ENCODE measurements around the gene MATN3.

The MATN3 gene

DNA sequence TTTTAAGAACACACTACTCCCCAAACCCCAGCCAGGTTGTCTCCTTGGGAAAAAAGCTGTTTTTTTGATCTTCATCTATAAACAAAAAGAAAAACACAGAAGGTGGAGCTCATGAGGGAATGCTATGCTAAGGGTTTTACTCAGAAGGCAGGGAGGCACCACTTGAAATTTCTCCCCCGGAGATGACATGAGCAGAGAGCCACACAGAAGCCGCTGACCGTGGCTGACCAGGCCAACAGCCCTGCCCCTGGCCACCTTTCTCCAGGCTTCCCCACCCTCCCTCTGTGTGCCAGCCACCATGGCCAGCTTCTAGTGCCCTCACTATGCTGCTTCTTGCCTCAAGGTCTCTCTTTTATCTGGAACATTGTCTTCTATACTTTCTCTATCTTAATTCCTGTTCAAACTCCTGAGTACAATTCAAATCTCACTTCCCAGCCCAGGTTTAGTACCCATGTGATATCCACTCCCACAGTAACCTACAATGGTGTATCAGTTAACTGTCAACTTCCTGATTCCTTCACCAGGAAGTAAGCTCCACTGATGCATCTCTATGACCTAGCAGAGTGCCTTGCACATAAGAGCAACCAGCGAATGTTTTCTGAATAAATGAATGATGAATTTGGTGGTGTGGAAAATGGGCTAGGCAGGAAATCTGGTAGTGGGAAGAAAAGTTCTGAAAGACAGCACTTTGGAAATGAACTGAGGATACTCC is 23.6 kb upstream of the MATN3 start:
- DNase-seq, result no peak

DNA sequence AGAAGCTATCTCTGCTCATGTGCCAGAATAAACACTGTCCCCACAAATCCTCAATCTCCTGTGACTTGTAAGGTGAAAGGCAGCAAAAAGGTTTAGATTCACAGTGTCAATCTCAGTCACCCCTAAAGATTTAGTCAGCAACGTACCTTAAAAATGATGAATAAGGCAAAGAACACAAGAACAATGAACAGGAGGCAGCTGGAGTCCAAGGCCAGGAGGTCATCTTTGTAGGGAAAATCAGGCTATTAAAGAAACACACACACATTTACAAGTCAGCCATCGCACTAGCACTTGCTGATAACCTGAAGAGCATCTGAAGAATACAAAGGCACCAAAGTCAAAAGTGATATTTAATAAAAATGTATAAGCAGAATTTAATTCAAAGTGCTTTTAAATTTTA is 22.4 kb upstream of the MATN3 start:
- no peak for DNase-seq

DNA sequence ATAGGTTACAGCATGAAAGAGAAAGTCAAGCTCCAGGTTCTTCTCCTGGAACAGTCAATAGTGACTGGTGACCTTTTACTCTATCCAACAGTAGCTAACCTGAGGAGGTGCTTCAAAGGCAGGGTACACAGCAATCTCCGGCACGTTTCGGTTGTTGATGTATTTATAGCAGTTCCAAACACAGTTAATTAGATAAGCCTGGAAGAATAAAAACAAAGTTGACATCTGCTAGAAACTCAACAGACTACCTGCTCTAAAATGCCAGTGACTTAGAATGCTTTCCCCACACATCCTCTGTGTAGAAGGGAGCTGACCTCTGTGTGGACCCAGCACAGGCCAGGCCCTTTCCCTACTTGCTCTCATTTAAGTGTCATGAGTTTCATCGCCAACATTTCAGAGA is 21.8 kb upstream of the MATN3 start:
- DNase-seq, result no peak

DNA sequence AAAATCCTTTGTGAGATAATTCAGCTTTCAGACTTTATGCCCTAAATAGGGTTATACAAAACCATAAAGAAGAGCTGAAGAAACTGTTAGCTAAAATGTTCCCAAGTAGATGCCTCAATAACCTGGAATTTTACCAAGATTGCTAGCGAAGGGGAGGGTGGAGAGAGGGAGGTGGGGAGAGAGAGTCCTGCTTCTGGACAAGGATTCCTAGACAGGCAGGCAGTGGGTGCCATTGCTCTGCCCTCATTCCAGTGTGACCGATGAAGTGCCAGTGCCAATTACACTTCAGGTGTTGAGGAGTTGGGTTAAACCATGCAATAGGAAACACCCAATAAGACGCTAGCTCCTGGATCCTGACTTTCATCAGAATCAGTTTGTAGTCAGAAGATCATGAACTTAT is 20.9 kb upstream of the MATN3 start:
- DNase-seq, result no peak

DNA sequence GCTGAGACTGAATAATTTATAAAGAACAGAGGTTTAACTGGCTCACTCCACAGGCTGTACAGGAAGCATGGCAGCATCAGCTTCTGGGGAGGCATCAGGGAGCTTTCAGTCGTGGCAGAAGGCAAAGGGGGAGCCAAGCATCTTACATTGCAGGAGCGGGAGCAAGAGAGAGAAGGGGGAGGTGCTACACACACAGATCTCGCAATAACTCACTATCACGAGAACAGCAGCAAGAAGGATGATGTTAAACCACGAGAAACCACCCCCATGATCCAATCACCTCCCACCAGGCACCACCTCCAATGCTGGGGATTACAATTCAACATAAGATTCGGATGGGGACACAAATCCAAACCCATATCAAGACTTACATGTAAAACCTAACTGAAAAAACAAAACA is 17.8 kb upstream of the MATN3 start:
- no peak for DNase-seq

DNA sequence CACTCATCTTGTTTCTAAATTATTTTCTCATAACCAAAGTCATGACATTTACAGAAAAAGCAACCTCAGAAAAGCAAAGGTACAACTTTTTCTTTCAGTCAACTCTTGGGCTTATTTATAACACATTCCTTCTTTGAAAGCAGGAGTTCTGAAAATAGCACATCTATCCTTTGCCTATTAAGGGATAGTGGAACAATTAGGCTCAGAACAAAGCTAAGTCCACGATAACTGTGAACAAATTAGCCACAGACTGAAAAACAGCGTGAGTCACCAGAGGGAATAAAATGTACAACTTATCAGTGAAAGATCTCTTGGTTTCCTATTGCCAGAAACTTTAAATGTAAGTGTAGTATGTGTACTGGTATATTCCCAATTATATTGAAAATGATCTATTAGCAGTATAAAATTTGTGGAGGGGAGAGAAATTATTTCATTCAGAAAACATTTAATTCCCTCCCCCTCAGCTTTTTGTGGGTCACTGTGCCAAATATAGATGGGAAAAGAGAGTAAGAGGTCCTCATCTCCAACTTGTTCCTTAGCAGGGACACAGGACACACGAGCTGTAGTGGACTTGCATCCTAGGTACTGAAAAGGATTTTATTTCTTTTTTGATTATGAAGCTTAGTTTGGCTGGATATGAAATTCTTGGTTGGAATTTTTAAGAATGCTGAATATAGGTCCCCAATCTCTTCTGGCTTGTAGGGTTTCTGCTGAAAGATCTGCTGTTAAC is 15.4 kb upstream of the MATN3 start:
- DNase-seq, result no peak

DNA sequence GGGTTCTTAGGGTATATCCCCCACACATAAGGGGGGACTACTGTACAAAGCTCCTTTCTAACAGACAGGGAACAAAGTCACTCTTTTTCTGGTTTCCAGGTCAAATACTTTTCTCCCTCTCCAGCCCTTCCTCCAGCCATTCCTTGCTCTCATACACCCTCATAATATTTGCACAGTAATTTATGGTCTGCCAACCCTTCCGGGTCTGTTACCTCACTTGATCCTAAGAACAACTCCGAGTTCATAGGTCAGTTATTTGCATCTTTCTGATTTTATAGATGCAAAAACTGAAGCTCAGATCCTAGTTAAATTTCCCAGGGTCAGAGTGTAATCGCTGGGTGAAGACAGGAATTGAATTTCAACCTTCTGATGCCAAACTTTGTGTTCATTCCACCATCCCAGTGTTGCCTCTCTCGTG is 14.8 kb upstream of the MATN3 start:
- no peak for DNase-seq

DNA sequence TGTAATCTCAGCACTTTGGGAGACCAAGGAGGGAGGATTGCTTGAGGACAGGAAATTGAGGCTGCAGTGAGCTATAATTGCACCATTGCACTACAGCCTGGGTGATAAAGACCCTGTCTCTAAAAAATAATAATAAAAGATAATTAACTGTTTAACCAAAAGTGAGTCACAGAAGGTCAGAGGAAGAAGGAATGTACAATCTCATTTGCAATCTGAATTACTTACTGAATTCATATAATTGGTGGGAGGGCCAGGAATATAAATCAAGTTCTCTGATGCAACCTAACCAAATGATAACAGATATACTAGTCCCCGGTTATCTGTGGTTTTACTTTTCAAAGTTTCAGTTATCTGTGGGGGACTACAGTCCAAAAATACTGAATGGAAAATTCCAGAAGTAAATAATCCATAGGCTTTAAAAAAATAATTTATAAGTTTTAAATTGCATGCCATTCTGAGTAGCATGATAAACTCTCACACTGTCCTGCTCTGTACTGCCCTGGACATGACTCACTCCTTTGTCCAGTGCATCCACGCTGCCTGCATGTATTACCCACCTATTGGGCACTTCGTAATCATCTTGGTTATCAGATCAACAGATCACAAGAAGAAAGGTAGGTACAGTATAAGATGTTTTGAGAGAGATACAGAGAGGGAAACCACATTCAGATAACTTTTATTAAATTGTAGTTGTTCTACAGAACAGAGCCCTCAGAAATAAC is 12.8 kb upstream of the MATN3 start:
- no peak for DNase-seq

DNA sequence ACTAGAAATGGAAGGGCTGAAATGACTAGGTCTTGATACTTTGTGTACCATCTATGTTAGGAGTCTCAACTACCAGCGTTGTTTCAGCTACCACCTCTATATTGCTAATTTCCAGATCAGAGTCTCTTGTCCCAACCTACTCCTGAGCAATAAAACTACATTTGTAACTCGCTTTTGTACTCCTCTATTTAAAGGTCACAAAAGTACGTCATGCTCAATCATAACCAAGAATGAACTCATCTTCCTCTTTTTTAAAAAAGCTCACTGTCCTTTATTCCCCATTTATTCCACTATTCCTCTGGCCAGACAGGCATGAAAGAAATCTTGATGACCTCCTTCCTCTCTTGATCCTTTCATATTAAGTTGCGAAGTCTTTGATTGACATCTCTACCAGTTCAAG is 11.2 kb upstream of the MATN3 start:
- DNase-seq, result no peak

DNA sequence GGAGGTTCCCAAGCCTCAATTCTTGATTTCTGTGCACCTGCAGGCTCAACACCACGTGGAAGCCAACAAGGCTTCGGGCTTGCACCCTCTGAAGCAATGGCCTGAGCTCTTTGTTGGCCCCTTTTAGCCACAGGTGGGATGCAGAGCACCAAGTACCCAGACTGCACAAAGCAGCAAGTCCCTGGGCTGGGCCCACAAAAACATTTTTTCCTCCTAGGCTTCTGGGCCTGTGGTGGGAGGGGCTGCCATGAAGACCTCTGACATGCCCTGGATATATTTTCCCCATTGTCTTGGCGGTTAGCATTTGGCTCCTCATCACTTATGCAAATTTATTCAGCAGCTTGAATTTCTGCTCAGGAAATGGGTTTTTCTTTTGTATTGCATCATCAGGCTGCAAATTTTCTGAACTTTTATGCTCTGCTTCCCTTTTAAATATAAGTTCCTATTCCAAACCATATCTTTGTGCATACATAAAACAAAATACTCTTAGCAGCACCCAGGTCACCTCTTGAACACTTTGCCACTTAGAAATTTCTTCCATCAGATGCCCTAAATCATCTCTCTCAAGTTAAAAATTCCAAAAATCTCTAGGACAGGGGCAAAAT is 9.0 kb upstream of the MATN3 start:
- DNase-seq, result no peak

DNA sequence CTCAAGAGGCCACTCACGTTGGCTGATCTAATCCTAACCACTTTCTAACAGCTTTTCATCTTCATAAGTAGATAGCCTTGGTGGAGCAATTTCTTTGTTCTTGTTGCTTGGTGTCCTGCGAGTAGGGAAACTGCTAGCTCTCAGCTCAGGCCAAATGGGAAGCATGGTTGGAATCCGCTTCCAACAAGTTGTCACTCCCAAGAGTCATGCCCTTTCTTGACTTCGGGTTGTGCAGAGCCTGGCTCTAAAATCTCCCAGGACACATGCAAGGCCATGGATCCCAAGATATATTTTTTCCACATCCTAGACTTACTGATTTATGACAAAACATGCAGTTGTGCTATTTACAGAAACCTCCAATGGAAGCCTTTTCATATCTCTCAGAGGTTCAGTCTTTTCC is 7.3 kb upstream of the MATN3 start:
- DNase-seq, result no peak

DNA sequence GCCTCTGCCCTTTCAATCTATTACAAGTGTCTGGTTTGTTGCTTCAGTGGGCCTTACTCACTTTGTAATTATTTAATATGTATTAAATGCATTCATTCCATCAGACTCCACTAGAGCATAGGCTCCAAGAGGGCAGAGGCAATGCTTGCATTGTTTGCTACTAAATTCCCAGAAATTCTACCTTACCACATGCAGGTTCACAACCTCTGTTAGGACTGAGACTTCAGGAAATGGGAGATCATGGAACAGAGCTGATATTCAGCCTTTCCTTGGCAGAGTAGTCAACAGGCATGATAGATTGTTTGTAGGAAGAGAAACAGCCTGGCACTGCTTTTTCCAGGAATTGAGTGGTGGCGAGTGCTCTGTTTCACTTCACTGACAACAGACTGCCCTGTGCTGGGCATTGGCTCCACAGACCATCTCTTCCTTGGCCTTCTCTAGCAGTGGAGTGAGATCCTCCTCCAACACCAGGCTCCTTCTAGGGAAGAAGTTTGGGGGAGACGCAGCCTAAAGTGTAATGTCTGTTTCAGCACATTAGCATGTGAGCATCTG is 6.2 kb upstream of the MATN3 start:
- no peak for DNase-seq

DNA sequence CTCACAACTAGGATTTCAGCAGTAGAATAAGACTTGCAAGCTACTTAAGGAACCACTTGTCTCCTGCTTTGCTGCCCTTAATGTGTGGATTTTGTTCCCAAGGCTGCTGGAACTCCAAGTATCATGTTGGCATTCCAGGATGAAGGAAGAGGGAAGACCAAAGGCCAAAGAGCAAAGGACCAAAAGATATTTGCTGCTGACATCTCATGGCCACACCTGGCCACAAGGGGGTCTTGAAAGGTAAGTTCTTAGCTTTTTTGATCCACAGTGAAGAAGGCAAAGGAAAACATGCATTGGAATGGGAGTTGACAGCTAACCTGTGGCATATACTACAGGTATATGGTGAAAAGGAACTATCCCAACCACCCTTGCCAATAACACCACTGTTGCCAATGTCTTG is 3.9 kb upstream of the MATN3 start:
- no peak for DNase-seq

DNA sequence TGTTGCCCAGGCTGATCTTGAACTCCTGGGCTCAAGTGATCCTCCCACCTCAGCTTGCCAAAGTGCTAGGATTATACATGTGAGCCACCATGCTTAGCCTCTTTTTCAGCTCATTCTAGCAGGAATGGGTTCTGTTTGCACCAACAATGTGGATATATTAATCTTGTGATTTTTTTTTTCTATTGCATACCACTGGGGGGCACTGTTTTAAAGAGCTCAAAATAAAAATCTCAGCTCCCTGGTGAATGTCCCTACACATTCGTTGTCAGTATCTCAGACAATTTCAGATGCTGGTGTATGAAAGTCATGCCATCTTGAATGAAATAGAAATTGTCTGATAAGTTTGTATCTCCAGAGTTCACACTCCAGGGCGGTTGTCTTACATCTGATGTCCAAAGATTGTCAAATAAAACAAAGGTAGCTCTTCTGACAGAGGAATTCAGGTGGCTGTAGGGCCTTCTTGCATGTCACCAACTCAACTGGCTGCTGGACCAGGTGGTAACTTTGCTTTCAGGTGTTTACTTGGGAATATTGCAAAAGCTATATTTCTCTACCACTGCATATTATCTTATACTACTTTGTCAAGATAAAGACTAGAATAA is 3.1 kb upstream of the MATN3 start:
- no peak for DNase-seq

DNA sequence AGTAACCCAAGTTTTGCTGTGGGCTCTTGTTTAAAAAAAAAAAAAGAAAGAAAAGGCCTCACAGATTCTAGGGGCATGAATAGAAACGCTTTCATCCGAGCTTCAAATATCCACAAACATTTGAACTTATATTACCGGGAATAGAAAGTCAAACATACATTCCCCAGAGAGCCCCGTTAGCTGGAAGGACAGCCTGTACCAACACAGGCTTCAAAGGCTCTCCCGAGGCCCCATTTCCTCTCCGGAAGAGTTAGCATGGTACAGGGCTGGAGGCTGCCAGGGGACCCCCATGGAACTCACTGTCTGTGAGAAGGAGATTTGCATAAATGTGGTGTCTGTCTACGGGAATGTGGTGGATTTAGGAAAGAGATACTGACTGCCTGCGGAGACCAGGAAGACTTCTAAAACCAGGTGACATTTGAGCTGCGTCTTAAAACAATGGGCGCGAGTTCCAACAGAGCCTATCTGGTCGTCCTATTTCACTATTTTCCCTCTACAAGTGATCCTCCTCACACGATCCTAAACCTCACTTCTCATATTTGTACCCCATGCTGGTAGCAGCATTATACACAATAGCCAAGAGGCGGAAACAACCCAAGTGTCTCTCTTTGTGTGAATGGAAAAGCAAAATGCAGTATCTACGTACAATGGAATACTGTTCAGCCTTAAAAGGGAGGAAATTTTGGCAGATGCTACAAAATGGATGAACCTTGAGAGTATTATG is 820 bp upstream of the MATN3 start:
- DNase-seq, result no peak

DNA sequence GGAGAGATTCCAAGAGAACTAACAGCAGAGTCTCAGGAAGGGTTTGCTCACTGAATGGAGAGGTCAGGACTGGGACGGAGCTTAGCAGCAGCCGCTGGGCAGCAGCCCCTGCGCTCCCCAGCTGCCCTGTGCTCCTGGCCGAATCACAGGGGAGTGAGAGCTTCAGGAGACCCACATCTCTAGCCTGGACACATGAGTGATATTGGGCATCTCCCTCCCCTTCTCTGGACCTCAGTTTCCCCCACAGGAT is 511 bp downstream of the MATN3 start:
- no peak for DNase-seq

DNA sequence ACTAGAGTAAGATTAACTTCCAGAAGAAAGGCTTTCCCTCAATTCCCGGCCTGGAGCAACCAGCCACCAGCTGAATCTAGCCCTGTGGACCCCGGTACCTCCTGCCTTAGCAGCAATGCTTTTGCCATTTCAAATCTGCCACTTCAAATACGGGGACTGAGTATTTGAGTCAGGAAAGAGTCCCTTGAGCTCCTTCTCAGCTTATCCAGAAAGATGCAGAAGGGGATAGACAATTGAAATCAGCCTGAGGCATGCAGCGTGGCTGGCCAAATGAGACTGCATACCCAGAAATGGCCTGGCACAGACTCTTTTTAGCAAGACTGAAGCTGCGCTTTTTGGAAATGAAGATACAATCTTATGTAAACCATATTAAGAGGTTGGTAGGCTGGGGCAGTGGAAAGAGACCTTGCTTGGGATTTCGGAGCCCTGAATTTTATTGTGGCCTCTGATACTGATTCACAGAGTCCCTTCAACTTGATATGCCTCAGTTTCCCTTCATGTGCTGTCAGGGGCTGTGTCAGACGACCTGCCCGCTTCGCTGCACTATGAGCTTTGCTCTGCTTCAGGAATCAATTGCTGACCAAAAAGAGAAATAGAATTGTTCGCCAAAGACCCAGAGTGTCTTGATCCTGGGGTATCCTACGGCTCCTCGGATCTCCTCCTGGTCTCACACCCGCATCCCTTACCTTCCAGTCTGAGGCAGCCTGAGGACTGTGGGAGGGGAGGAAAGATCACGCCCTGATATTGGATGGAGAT is 1.0 kb downstream of the MATN3 start:
- no peak for DNase-seq

DNA sequence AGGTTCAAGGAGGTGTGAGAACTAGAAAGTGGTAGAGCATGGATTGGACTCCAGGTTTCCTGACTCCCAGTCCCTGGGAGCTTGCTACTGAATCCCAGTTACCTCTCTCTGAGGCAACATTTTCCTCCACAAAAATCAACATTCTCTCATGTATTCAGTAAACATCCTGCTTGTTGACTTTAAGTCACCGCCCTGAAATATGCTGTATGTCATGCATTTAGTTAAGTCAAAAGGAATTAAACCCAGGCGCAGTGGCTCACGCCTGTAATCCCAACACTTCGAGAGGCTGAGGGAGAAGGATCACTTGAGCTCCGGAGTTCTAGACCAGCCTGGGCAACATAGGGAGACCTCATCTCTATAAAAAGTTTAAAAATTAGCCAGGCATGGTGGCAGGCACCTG is 3.8 kb downstream of the MATN3 start:
- DNase-seq, result no peak

DNA sequence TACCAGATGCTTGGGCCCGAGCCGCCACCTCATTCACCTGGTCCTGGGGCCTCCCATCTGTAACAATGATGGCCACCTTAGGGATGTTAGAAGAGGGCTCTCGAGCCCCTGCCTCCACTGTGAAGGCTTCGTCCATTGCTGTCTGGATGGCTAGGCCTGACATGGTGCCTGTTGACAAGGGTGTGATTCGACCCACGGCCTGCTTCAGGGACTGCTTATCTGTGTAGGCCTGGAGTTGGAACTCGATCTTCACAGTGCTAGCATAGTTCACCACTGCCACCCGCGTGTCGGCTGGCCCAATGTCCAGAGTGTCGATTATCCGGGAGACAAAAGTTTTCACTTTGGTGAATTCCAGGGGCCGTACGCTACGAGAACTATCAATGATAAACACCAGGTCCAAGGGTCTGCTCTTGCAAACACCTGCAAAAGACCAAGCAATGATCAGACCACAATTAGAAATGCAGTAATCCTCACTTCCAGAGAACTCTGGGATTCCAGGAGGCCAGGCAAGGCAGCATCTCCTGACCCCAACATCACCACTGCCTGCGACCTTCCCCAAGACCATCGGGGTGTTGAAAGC is 6.5 kb downstream of the MATN3 start:
- DNase-seq, result no peak

DNA sequence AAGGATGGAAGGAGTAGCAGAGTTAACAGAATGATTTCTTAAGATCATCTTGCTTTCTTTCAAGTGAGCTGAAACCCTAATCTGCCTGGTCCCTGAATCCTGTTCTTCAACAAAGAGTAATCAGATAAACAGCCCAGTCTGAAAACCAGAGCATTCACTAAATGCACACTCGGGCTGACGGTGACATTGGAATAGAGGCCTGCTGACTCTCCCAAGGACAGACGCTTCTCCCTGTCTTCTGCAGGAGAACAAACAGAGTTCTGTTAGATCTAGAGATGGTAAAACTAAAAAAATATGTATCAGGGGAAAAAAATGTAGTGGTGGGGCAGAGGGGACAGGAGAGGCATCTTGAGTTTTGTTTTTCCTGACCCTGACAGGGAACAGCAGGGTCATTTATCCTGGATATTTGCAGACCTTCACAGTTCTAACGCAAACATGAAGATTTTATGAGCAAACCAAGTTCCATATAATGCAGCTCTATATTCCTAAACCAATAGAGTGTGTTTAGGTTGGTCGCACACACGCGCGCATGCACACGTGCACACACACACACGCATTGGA is 7.3 kb downstream of the MATN3 start:
- DNase-seq, result no peak

DNA sequence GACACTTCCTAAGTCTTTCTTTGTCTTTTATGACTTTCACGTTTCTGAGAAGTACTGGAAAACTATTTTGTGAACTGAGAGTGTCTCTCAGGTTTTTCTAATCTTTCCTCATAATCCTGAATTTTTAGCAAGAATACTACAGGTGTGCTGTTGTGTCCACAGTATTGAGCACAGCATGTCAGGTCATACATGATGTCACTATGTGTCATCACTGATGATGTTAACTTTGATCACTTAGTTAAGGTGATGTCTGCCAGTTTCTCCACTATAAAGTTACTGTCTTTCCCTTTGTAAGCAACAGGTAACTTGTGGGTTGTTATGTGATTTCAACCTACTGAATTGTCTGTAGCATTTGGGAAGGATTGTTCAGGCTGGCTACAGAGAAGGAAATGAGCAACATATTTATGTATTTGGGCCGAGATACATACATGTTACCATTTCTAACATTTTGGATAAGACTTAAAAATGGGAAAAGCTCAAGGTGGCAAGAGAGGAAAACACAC is 11.1 kb downstream of the MATN3 start:
- no peak for DNase-seq

Measured in NCI-H1092 (cell line).